Measurements from ENCODE around the gene RBMY1J. TPM values are rescaled to one million over a fixed set of nuclear protein-coding genes. Genes with fewer than 3 reads are reported as not detected.

RBMY1J gene
- total and polyA plus RNA-seq, 7 donors = not detected

Other genes starting within 250 kb of the RBMY1J start
- not detected for gene RBMY1F, start 220.5 kb upstream of the RBMY1J start, total RNA-seq
- not detected for gene RBMY1F, start 220.5 kb upstream of the RBMY1J start, polyA plus RNA-seq